Measurements from ENCODE around the gene SYCE3. TPM values are rescaled to one million over a fixed set of nuclear protein-coding genes. Genes with fewer than 3 reads are reported as not detected.

The SYCE3 gene
- total and polyA plus RNA-seq, 2 experiments from 2014 or later = not detected

- peaks cover 15% of the 10 kb centered on the region for H3F3A ChIP-seq (replicated peaks; ENCODE audit: low read depth)
- H2AFZ ChIP-seq = no peak overlapping the region
- Mint-ChIP-seq H3K27me3 (ENCODE audit: insufficient read depth, low read depth, poor library complexity) (peaks cover 10% of the 10 kb centered on the region), H3K9me3 (no peaks in the 10 kb centered on the region), H3K36me3 (ENCODE audit: low read depth) (no peaks in the 10 kb centered on the region; the same call in 2 of the 3 replicates), H3K4me1 (peaks cover 7% of the 10 kb centered on the region), H3K27ac (no peak overlapping the region), H3K4me3 (no peak overlapping the region)
- no peak overlapping the region for H3K27ac ChIP-seq (ENCODE audit: low read depth)
- DNase-seq (ENCODE audit: low spot score) (no peak), ATAC-seq (no peak)
- TF ChIP-seq POLR2AphosphoS5 (IDR thresholded peaks at IDR 0.05; ENCODE audit: low read depth) (no peak), CREB1 (CRISPR knock-in tag; IDR thresholded peaks at IDR 0.05; ENCODE audit: low read depth) (no peak), EZH2phosphoT487 (IDR thresholded peaks at IDR 0.05; ENCODE audit: unreplicated experiment) (no peak), EZH2 (IDR thresholded peaks at IDR 0.05; ENCODE audit: low read depth, unreplicated experiment) (no peak), JUNB (IDR thresholded peaks at IDR 0.05; ENCODE audit: unreplicated experiment) (no peak), ZNF331 (CRISPR knock-in tag; IDR thresholded peaks at IDR 0.05; ENCODE audit: low read depth) (no peak), ZNF462 (CRISPR knock-in tag; IDR thresholded peaks at IDR 0.05) (no peak), NANOG (IDR thresholded peaks at IDR 0.05; ENCODE audit: borderline replicate concordance) (no peak), ZNF114 (CRISPR knock-in tag; IDR thresholded peaks at IDR 0.05) (no peak), STAT1 (IDR thresholded peaks at IDR 0.05; ENCODE audit: unreplicated experiment) (no peak)
- TF ChIP-seq, protein P1, sequence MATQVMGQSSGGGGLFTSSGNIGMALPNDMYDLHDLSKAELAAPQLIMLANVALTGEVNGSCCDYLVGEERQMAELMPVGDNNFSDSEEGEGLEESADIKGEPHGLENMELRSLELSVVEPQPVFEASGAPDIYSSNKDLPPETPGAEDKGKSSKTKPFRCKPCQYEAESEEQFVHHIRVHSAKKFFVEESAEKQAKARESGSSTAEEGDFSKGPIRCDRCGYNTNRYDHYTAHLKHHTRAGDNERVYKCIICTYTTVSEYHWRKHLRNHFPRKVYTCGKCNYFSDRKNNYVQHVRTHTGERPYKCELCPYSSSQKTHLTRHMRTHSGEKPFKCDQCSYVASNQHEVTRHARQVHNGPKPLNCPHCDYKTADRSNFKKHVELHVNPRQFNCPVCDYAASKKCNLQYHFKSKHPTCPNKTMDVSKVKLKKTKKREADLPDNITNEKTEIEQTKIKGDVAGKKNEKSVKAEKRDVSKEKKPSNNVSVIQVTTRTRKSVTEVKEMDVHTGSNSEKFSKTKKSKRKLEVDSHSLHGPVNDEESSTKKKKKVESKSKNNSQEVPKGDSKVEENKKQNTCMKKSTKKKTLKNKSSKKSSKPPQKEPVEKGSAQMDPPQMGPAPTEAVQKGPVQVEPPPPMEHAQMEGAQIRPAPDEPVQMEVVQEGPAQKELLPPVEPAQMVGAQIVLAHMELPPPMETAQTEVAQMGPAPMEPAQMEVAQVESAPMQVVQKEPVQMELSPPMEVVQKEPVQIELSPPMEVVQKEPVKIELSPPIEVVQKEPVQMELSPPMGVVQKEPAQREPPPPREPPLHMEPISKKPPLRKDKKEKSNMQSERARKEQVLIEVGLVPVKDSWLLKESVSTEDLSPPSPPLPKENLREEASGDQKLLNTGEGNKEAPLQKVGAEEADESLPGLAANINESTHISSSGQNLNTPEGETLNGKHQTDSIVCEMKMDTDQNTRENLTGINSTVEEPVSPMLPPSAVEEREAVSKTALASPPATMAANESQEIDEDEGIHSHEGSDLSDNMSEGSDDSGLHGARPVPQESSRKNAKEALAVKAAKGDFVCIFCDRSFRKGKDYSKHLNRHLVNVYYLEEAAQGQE (IDR thresholded peaks at IDR 0.05; ENCODE audit: unreplicated experiment) = no peak
- TF ChIP-seq, protein P2, sequence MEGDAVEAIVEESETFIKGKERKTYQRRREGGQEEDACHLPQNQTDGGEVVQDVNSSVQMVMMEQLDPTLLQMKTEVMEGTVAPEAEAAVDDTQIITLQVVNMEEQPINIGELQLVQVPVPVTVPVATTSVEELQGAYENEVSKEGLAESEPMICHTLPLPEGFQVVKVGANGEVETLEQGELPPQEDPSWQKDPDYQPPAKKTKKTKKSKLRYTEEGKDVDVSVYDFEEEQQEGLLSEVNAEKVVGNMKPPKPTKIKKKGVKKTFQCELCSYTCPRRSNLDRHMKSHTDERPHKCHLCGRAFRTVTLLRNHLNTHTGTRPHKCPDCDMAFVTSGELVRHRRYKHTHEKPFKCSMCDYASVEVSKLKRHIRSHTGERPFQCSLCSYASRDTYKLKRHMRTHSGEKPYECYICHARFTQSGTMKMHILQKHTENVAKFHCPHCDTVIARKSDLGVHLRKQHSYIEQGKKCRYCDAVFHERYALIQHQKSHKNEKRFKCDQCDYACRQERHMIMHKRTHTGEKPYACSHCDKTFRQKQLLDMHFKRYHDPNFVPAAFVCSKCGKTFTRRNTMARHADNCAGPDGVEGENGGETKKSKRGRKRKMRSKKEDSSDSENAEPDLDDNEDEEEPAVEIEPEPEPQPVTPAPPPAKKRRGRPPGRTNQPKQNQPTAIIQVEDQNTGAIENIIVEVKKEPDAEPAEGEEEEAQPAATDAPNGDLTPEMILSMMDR (conservative IDR thresholded peaks at IDR 0.05; ENCODE audit: low read depth in 2 of 2) = no peak
- TF ChIP-seq, protein P3, sequence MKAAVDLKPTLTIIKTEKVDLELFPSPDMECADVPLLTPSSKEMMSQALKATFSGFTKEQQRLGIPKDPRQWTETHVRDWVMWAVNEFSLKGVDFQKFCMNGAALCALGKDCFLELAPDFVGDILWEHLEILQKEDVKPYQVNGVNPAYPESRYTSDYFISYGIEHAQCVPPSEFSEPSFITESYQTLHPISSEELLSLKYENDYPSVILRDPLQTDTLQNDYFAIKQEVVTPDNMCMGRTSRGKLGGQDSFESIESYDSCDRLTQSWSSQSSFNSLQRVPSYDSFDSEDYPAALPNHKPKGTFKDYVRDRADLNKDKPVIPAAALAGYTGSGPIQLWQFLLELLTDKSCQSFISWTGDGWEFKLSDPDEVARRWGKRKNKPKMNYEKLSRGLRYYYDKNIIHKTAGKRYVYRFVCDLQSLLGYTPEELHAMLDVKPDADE (IDR thresholded peaks at IDR 0.05) = no peak
- H3K79me2 ChIP-seq (replicated peaks; ENCODE audit: insufficient read depth) = no peaks in the 10 kb centered on the region
- 0 out of 2 replicates have a peak, but pooled peaks cover 3% of the 10 kb centered on the region for H4K20me1 ChIP-seq (replicated peaks; ENCODE audit: insufficient read depth)
- peaks cover 17% of the 10 kb centered on the region; the same call in 1 of the 2 replicates for H3K27me3 ChIP-seq (ENCODE audit: insufficient read depth)
- H3K4me1 ChIP-seq (ENCODE audit: insufficient read depth) = peaks cover 8% of the 10 kb centered on the region
- H3K4me3 ChIP-seq = no peak overlapping the region
- H3K4me2 ChIP-seq = no peak overlapping the region
- no peaks in the 10 kb centered on the region for H3K9me2 ChIP-seq (ENCODE audit: insufficient read depth)
- H3K36me3 ChIP-seq (ENCODE audit: insufficient read depth) = no peaks in the 10 kb centered on the region
Measured at GRCh38 chr22:50585781-50586180, 23.1 kb upstream of the SYCE3 start.

Data from GM23338 (cell line).